ENCODE data around the gene OVCH1. TPM values are rescaled to one million over a fixed set of nuclear protein-coding genes. Genes with fewer than 3 reads are reported as not detected.
"Not testable (repeated sequence)": the region's sequence is repeated elsewhere in the genome, so short reads cannot be mapped to it uniquely, and the experiment has no call there.

The OVCH1 gene
- total and polyA plus RNA-seq, 8 donors, result 0.02 to 0.06 TPM; not detected in 6

DNA sequence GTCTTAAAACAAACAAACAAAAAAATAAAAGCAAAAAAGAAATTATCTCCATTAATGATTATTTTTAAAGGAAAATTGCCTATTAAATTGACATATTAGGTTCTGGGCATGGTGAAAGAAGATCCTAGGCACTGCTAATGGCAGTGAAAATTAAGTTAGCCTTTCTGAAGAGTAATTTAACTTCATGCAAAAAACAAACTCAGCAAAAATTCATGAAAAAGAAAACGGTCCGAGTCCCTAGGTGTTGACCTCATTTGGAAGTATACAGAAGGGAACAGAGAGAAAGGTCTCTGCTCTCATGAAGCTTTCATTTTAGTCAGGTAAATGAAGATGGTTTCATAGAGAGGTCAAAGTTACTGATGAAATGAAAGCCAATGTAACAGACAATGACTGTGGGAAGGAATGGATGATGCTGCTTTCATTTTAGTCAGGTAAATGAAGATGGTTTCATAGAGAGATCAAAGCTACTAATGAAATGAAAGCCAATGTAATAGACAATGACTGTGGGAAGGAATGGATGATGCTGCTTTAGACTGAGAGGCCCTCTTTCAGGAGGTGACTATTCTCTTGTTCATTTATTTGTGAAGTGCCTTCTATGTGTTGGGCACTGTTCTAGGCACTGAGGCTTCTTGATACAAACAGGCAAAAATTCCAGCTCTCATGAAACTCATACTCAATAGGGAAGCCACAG, 50.1 kb downstream of the OVCH1 start:
- 52 to 81% methylated on average over 2 of the region's 2 CpGs for WGBS, 2 donors
- intact Hi-C loops (cut with DNase I), result no loop called here

GRCh38 chr12:29439506-29439905, 58.0 kb downstream of the OVCH1 start:
- H3K27me3 ChIP-seq, result no peaks in the 10 kb centered on the region
- no peak overlapping the region for H3K27ac ChIP-seq
- FAIRE-seq, result no peak
- WGBS, 2 donors, result 48 to 53% methylated on average over 4 of the region's 4 CpGs
- TF ChIP-seq CTCF (IDR thresholded peaks at IDR 0.05), result no peak
- DNase-seq, result no peak
- no peaks in the 10 kb centered on the region for H3K36me3 ChIP-seq
- intact Hi-C loops (cut with DNase I), result no loop called here
- H3K4me3 ChIP-seq, result no peak overlapping the region
- peaks cover 7 to 17% (median 15%) of the 10 kb centered on the region in 3 donors for H3K4me1 ChIP-seq
- ATAC-seq, result peak in 2 of 4 donors; percentile 41 to 48
- no peaks in the 10 kb centered on the region for H3K9me3 ChIP-seq

More for the DNA sequence above, 50.1 kb downstream of the OVCH1 start:
- H3K27ac ChIP-seq, result no peak overlapping the region
- no peaks in the 10 kb centered on the region for H3K9me3 ChIP-seq
- ATAC-seq, result no peak
- no peak for DNase-seq
- no peaks in the 10 kb centered on the region for H3K36me3 ChIP-seq
- no peak for TF ChIP-seq CTCF (IDR thresholded peaks at IDR 0.05)
- H3K27me3 ChIP-seq, result no peaks in the 10 kb centered on the region
- H3K4me3 ChIP-seq, result no peak overlapping the region
- H3K4me1 ChIP-seq, result no peaks in the 10 kb centered on the region
- no peak for FAIRE-seq

DNA sequence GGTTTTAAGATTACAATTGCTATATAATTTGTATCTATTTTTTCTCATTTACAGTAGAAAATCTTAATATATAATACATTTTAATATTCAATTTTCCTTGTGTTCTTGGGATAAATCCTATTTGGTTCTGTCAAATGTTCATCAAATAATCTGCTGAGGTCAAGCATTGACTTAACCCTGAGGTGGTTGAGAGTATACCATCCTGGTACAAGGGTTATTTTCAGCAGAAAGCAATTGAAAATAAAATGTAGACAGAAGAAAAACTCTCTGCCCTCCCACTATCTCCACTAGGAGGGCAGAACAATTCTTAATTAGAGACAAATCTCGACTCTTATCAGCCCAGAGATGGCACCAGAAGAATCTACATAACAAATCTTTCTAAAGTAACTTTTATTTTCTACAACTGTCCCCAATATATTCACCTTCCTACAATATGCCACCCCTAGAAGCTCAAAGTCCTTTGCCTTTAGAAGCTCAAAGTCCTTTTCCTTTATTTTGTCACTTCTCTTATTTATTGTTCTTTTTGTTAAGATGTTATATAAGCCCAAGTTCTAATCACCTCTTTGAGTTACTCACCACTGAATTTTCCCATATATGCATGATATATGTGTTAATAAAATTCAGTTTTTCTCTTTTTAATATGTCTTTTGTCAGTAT, 58.6 kb downstream of the OVCH1 start:
- Histone ChIP-seq H3K4me1 (peaks cover 7 to 17% (median 15%) of the 10 kb centered on the region in 3 donors), H3K9me3 (no peaks in the 10 kb centered on the region), H3K4me3 (no peak overlapping the region), H3K27me3 (no peaks in the 10 kb centered on the region), H3K36me3 (no peaks in the 10 kb centered on the region), H3K27ac (no peak overlapping the region)
- DNase-seq (no peak), ATAC-seq (no peak), FAIRE-seq (no peak)
- intact Hi-C loops (cut with DNase I), result no loop called here
- 67 to 79% methylated on average over 1 of the region's 1 CpG for WGBS, 2 donors
- TF ChIP-seq CTCF (IDR thresholded peaks at IDR 0.05), result no peak

GRCh38 chr12:29437575-29437974, 59.9 kb downstream of the OVCH1 start:
- Histone ChIP-seq H3K4me1 (peaks cover 7 to 17% (median 15%) of the 10 kb centered on the region in 3 donors), H3K4me3 (no peak overlapping the region), H3K36me3 (no peaks in the 10 kb centered on the region), H3K9me3 (no peaks in the 10 kb centered on the region), H3K27ac (peak overlapping the region in 1 of 4 donors; percentile 58), H3K27me3 (no peaks in the 10 kb centered on the region)
- intact Hi-C loops (cut with DNase I), result no loop called here
- DNase-seq (no peak), ATAC-seq (peak; percentile 68 to 97 (median 81)), FAIRE-seq (no peak)
- TF ChIP-seq CTCF (IDR thresholded peaks at IDR 0.05), result no peak

DNA sequence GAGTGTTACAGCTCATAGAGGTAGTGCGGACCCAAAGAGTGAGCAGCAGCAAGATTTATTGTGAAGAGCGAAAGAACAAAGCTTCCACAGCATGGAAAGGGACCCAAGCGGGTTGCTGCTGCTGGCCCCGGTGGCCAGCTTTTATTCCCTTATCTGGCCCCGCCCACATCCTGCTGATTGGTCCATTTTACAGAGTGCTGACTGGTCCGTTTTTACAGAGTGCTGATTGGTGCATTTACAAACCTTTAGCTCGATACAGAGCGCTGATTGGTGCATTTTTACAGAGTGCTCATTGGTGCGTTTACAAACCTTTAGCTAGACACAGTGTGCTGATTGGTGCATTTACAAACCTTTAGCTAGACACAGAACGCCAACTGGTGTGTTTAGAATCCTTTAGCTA, 60.7 kb downstream of the OVCH1 start:
- not testable (repeated sequence) for H3K27ac ChIP-seq, DNase-seq

More for the DNA sequence above, 60.7 kb downstream of the OVCH1 start:
- peaks cover 7 to 17% (median 15%) of the 10 kb centered on the region in 3 donors for H3K4me1 ChIP-seq
- FAIRE-seq; intact Hi-C loops (cut with DNase I); H3K4me3 ChIP-seq; H3K36me3 ChIP-seq; H3K9me3 ChIP-seq; H3K27me3 ChIP-seq; ATAC-seq: not testable (repeated sequence)
- 91 to 93% methylated on average over 10 of the region's 10 CpGs for WGBS, 2 donors

Measured in pancreas (tissue), 10 donors.